DND-41 (cell line): ENCODE measurements around the gene KIAA1755.

Experiments
- EZH2 ChIP-seq: IDR thresholded peaks from 3 replicates; pipeline ENCODE4 v1.6.1; 2012; ENCODE audit warnings: borderline replicate concordance, low read depth, mild to moderate bottlenecking, moderate library complexity, low read length, inconsistent platforms; ENCODE audit not compliant: severe bottlenecking
- TF ChIP-seq, protein P1 (sequence below): IDR thresholded peaks from 2 replicates; pipeline ENCODE4 v1.5.1; 2012; ENCODE audit warnings: borderline replicate concordance, low read length, moderate library complexity, mild to moderate bottlenecking; ENCODE audit not compliant: poor library complexity, severe bottlenecking; ENCODE audit errors: extremely low read depth

DNA sequence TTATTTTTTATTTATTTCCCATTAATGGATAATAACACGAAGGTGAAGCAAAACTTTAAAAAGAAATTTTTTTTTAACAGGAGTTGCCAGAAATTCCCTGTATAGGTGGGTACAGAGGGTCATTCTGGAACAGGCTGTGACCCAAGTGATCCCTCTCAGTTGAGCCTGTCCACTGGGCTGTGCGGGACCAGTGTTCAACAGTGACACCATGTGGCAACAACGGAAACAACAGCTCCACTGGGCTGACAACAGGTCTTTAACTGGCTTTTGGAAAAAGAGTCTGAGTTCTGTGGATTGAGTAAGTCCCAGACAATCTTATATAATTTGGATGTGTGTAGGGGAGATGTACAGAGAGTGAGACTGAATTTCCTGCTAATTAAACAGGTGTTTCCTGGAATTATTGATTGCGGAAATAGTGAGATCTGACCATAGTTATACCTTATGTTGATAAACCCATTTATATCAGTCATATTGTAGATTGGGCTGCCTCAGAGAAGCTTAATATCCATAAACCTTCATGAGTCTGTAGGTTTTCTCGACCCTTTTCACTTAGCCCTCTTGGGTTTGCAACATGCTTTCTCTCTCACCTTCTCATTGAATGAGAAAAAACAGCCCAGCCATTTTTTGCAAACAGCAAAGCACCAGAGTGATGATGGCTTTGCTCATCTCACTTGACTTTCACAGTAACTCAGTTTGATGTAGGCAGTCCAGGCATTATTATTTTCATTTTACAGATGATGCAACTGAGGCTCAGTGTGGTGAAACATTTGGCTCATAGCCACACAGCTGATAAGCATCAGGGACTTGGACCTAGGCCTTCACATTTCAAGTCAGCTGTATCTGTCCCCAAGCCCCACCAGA lies 17.5 kb downstream of the KIAA1755 start:
- TF ChIP-seq, protein P1, sequence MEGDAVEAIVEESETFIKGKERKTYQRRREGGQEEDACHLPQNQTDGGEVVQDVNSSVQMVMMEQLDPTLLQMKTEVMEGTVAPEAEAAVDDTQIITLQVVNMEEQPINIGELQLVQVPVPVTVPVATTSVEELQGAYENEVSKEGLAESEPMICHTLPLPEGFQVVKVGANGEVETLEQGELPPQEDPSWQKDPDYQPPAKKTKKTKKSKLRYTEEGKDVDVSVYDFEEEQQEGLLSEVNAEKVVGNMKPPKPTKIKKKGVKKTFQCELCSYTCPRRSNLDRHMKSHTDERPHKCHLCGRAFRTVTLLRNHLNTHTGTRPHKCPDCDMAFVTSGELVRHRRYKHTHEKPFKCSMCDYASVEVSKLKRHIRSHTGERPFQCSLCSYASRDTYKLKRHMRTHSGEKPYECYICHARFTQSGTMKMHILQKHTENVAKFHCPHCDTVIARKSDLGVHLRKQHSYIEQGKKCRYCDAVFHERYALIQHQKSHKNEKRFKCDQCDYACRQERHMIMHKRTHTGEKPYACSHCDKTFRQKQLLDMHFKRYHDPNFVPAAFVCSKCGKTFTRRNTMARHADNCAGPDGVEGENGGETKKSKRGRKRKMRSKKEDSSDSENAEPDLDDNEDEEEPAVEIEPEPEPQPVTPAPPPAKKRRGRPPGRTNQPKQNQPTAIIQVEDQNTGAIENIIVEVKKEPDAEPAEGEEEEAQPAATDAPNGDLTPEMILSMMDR: peak; percentile 70
- no peak for TF ChIP-seq EZH2
